Tibial artery (tissue), 4 donors: ENCODE results near the gene SEMA4B.

ENCODE experiments used
- DNase-seq, 2 donors: peaks; one replicate each; pipeline ENCODE4 v3.0.0-alpha.2; 2019
- H3K27ac ChIP-seq, 2 donors: fragments of 200-600 bp; sonication (generic) in 1 of 2; 1 replicate in 1 of 2; 2 replicates in 1 of 2; pipeline ENCODE4 v1.5.1; 2018 to 2019; ENCODE audit warnings: mild to moderate bottlenecking in 1 of 2
- H3K27me3 ChIP-seq, 2 donors: fragments of 200-600 bp; sonication (generic) in 1 of 2; one replicate each; pipeline versions ENCODE4 v1.5.1 to v1.6.0; 2016 to 2019
- H3K36me3 ChIP-seq, 3 donors: fragments of 200-600 bp; sonication (generic) in 2 of 3; one replicate each; pipeline ENCODE4 v1.5.1; 2016 to 2019; ENCODE audit warnings: mild to moderate bottlenecking in 2 of 3
- H3K4me1 ChIP-seq, 4 donors: fragments of 200-600 bp; sonication (generic) in 2 of 4; 1 replicate in 3 of 4; 2 replicates in 1 of 4; pipeline ENCODE4 v1.5.1; 2016 to 2019
- H3K4me3 ChIP-seq, 2 donors: fragments of 200-600 bp; sonication (generic) in 1 of 2; 1 replicate in 1 of 2; 2 replicates in 1 of 2; pipeline ENCODE4 v1.5.1; 2018 to 2019; ENCODE audit warnings: mild to moderate bottlenecking in 2 of 2
- H3K9me3 ChIP-seq, 3 donors: fragments of 200-600 bp; sonication (generic) in 1 of 3; one replicate each; pipeline ENCODE4 v1.5.1; 2016 to 2019
- intact Hi-C: fragments of 100-400 bp; cut with DNase I; formaldehyde crosslinking; loops from one replicate; pipeline ENCODE4 v1.15.0; 2023; ENCODE audit warnings: low total_unique reads
- TF ChIP-seq, protein P1 (sequence below), 2 experiments: fragments of 200-600 bp in 1 of 2; fragments of 450-650 bp in 1 of 2; IDR thresholded peaks; one replicate each; pipeline ENCODE4 v1.5.1; 2017 to 2019; ENCODE audit warnings: antibody characterized with exemption in 2 of 2, mild to moderate bottlenecking in 1 of 2, moderate library complexity in 1 of 2

SEMA4B gene

DNA sequence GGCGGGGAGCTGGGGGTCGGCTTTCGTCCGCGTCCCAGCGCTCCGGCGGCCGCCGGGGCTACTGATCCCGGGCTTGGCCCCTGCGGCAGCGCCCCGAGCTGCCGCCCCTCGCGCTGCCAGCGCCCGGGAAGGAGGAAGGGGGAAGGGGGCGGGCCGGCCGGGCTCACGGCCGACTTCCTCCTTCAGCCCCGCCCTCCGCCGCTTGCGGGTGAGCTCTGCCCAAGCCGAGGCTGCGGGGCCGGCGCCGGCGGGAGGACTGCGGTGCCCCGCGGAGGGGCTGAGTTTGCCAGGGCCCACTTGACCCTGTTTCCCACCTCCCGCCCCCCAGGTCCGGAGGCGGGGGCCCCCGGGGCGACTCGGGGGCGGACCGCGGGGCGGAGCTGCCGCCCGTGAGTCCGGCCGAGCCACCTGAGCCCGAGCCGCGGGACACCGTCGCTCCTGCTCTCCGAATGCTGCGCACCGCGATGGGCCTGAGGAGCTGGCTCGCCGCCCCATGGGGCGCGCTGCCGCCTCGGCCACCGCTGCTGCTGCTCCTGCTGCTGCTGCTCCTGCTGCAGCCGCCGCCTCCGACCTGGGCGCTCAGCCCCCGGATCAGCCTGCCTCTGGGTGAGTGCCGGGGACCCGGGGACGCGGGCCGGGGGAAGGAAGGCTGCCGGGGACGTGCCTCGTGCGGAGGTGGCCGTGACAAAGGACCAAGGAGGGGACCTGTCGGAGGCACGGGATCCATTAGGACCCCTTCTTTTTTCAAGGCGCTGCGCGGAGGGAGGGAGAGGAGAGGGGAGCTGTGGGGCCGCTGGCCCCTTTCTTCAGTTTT, at the start of gene SEMA4B:
Gene SEMA4B, plus strand, starts transcription at position 201 of the 814 bp plus-strand sequence. Its CDS starts 249 bp downstream, at position 450.
- Histone ChIP-seq H3K27me3 (no peaks in the 10 kb centered on the region), H3K36me3 (peaks cover 0 to 11% (median 0%) of the 10 kb centered on the region in 3 donors), H3K27ac (peak within 1 kb of the TSS; percentile 74 to 84), H3K9me3 (no peaks in the 10 kb centered on the region), H3K4me3 (peak within 1 kb of the TSS; percentile 71 to 96), H3K4me1 (peaks cover 0 to 54% (median 43%) of the 10 kb centered on the region in 4 donors)
- TF ChIP-seq, protein P1, sequence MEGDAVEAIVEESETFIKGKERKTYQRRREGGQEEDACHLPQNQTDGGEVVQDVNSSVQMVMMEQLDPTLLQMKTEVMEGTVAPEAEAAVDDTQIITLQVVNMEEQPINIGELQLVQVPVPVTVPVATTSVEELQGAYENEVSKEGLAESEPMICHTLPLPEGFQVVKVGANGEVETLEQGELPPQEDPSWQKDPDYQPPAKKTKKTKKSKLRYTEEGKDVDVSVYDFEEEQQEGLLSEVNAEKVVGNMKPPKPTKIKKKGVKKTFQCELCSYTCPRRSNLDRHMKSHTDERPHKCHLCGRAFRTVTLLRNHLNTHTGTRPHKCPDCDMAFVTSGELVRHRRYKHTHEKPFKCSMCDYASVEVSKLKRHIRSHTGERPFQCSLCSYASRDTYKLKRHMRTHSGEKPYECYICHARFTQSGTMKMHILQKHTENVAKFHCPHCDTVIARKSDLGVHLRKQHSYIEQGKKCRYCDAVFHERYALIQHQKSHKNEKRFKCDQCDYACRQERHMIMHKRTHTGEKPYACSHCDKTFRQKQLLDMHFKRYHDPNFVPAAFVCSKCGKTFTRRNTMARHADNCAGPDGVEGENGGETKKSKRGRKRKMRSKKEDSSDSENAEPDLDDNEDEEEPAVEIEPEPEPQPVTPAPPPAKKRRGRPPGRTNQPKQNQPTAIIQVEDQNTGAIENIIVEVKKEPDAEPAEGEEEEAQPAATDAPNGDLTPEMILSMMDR (IDR thresholded peaks at IDR 0.05) = peak in 1 of 2 experiments; percentile 3
- intact Hi-C loops = loop anchor here (5.0 kb wide), 1 partner anchor 39 kb away; no protein-coding TSS in a partner anchor
- DNase-seq = peak; percentile 67 to 83

DNA sequence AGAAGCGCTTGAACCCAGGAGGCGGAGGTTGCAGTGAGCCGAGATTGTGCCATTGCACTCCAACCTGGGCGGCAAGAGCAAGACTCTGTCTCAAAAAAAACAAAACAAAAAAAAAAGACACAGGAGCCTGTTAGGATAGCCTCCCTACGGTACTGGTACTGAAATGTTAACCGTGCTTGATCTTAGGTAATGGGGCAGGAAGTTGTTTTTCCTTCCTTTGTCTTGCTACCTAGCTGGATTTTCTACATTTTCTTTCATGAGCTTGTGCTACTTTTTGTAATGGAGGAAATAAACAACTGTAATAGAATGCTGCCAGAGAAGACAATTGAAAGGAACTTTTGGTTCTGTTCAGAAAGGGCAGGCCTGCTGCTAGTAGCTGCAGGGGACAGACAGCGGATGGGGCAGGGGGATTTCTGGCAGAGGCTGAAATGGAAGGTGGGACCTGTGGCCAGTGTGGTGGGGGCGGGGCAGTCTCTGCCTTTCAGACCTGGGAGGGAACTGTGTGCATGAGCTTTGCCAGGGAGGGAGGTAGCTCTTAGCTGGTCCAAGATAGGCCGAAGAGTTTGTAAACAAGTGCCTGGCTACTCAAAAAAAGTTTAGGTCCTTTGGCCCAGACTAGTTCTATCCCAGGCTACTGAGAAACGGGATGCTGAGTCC, 49.0 kb upstream of the SEMA4B start:
- H3K4me1 ChIP-seq = no peaks in the 10 kb centered on the region
- H3K36me3 ChIP-seq = no peaks in the 10 kb centered on the region
- no peaks in the 10 kb centered on the region for H3K9me3 ChIP-seq
- TF ChIP-seq, protein P1 (IDR thresholded peaks at IDR 0.05) = no peak
- H3K27ac ChIP-seq = no peak overlapping the region
- intact Hi-C loops = no loop called here
- H3K27me3 ChIP-seq = no peaks in the 10 kb centered on the region
- no peak for DNase-seq
- H3K4me3 ChIP-seq = no peak overlapping the region

DNA sequence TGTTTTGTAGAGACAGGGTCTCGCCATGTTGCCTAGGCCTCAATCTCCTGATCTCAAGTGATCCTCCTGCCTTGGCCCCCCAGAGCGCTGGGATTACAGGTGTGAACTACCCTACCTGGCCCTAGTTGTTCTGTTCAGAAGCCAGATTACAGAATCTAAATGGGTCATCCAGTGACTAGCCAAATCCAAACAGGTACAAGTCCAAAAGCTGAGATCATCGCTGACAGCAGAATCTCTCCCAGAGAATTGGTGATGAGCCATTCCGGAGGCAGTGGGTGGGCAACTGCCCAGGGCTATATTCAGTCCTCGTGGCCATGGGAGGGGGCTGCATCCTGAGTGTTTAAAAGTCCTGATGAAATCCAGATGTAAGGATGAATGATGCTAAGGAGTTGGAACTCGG, 47.5 kb upstream of the SEMA4B start:
- Histone ChIP-seq H3K27me3 (no peaks in the 10 kb centered on the region), H3K27ac (no peak overlapping the region), H3K36me3 (no peaks in the 10 kb centered on the region), H3K4me1 (peaks cover 0 to 9% (median 6%) of the 10 kb centered on the region in 4 donors), H3K4me3 (no peak overlapping the region), H3K9me3 (no peaks in the 10 kb centered on the region)
- DNase-seq = no peak
- intact Hi-C loops = no loop called here
- TF ChIP-seq, protein P1 (IDR thresholded peaks at IDR 0.05) = no peak

- Histone ChIP-seq H3K4me3 (no peak overlapping the region), H3K27ac (no peak overlapping the region), H3K4me1 (peaks cover 0 to 11% (median 8%) of the 10 kb centered on the region in 4 donors), H3K9me3 (no peaks in the 10 kb centered on the region), H3K36me3 (no peaks in the 10 kb centered on the region), H3K27me3 (no peaks in the 10 kb centered on the region)
- intact Hi-C loops = no loop called here
- no peak for DNase-seq
- TF ChIP-seq, protein P1 (IDR thresholded peaks at IDR 0.05) = no peak
Measured at GRCh38 chr15:90154246-90154645, 46.9 kb upstream of the SEMA4B start.

GRCh38 chr15:90154861-90155626, 46.1 kb upstream of the SEMA4B start:
- TF ChIP-seq, protein P1 (IDR thresholded peaks at IDR 0.05) = no peak
- no peak overlapping the region for H3K4me3 ChIP-seq
- H3K36me3 ChIP-seq = no peaks in the 10 kb centered on the region
- H3K27me3 ChIP-seq = no peaks in the 10 kb centered on the region
- no peak for DNase-seq
- no peaks in the 10 kb centered on the region for H3K9me3 ChIP-seq
- no peak overlapping the region for H3K27ac ChIP-seq
- intact Hi-C loops = no loop called here
- H3K4me1 ChIP-seq = peaks cover 0 to 11% (median 8%) of the 10 kb centered on the region in 4 donors
